Glomerular visceral epithelial cell (primary cell): ENCODE measurements around the gene PDGFRB.
A peak's percentile ranks its signal among the peaks of the same experiment; 100 is the strongest.

Experiments
- DNase-seq: peaks from one replicate; pipeline ENCODE4 v3.0.0-alpha.2; 2016; ENCODE audit errors: extremely low spot score

Gene PDGFRB

GRCh38 chr5:150181766-150182545 is 26.3 kb upstream of the PDGFRB start:
- no peak for DNase-seq

- DNase-seq, result peak; percentile 28
Measured at GRCh38 chr5:150181027-150181426, 25.4 kb upstream of the PDGFRB start.

- DNase-seq, result no peak
Measured at GRCh38 chr5:150180241-150181026, 24.8 kb upstream of the PDGFRB start.

- DNase-seq, result no peak
Measured at GRCh38 chr5:150179019-150179620, 23.5 kb upstream of the PDGFRB start.

- DNase-seq, result peak; percentile 25
Measured at GRCh38 chr5:150178262-150178661, 22.6 kb upstream of the PDGFRB start.

GRCh38 chr5:150177721-150178120 is 22.1 kb upstream of the PDGFRB start:
- no peak for DNase-seq

GRCh38 chr5:150176745-150177477 is 21.3 kb upstream of the PDGFRB start:
- peak; percentile 13 for DNase-seq

GRCh38 chr5:150175536-150175935 is 19.9 kb upstream of the PDGFRB start:
- DNase-seq, result peak; percentile 40

- DNase-seq, result no peak
Measured at GRCh38 chr5:150175076-150175475, 19.4 kb upstream of the PDGFRB start.

- no peak for DNase-seq
Measured at GRCh38 chr5:150174285-150174684, 18.6 kb upstream of the PDGFRB start.

- no peak for DNase-seq
Measured at GRCh38 chr5:150173161-150173560, 17.5 kb upstream of the PDGFRB start.

GRCh38 chr5:150172556-150172955 is 16.9 kb upstream of the PDGFRB start:
- DNase-seq, result no peak

GRCh38 chr5:150172145-150172544 is 16.5 kb upstream of the PDGFRB start:
- peak; percentile 15 for DNase-seq

GRCh38 chr5:150168864-150169263 is 13.2 kb upstream of the PDGFRB start:
- DNase-seq, result no peak

- DNase-seq, result no peak
Measured at GRCh38 chr5:150167908-150168307, 12.3 kb upstream of the PDGFRB start.

- no peak for DNase-seq
Measured at GRCh38 chr5:150167512-150167850, 11.8 kb upstream of the PDGFRB start.

- no peak for DNase-seq
Measured at GRCh38 chr5:150166650-150167511, 11.2 kb upstream of the PDGFRB start, which contains the start of gene CDX1. CDX1 (plus strand) TSS chr5:150166778; CDS start chr5:150166877, 99 bp downstream.

GRCh38 chr5:150166037-150166649 is 10.5 kb upstream of the PDGFRB start:
- DNase-seq, result no peak

- no peak for DNase-seq
Measured at GRCh38 chr5:150164211-150164980, 8.8 kb upstream of the PDGFRB start.

GRCh38 chr5:150163547-150164059 is 8.0 kb upstream of the PDGFRB start:
- no peak for DNase-seq
